ENCODE results near the gene GYPE.
"Not testable (repeated sequence)": the region's sequence is repeated elsewhere in the genome, so short reads cannot be mapped to it uniquely, and the experiment has no call there.

GYPE gene

GRCh38 chr4:143870523-143871268, 34.7 kb downstream of the GYPE start:
- DNase-seq (ENCODE audit: low spot score), result not testable (repeated sequence)

GRCh38 chr4:143869925-143870324, 35.4 kb downstream of the GYPE start:
- DNase-seq (ENCODE audit: low spot score), result not testable (repeated sequence)

- not testable (repeated sequence) for DNase-seq (ENCODE audit: low spot score)
These were observed 42.6 kb downstream of the GYPE start for GRCh38 chr4:143862716-143863115.

GRCh38 chr4:143858456-143858855, 46.9 kb downstream of the GYPE start:
- no peak for DNase-seq (ENCODE audit: low spot score)

GRCh38 chr4:143857391-143858336, 47.7 kb downstream of the GYPE start:
- DNase-seq (ENCODE audit: low spot score), result not testable (repeated sequence)

GRCh38 chr4:143856017-143856557, 49.3 kb downstream of the GYPE start:
- DNase-seq (ENCODE audit: low spot score), result not testable (repeated sequence)

- DNase-seq (ENCODE audit: low spot score), result not testable (repeated sequence)
These were observed 50.7 kb downstream of the GYPE start for GRCh38 chr4:143854645-143855044.

GRCh38 chr4:143849296-143849695, 56.1 kb downstream of the GYPE start:
- DNase-seq (ENCODE audit: low spot score), result not testable (repeated sequence)

- not testable (repeated sequence) for DNase-seq (ENCODE audit: low spot score)
These were observed 61.9 kb downstream of the GYPE start for GRCh38 chr4:143843506-143843832.

- not testable (repeated sequence) for DNase-seq (ENCODE audit: low spot score)
These were observed 62.5 kb downstream of the GYPE start for GRCh38 chr4:143842624-143843505.

GRCh38 chr4:143839413-143839812, 65.9 kb downstream of the GYPE start:
- not testable (repeated sequence) for DNase-seq (ENCODE audit: low spot score)

GRCh38 chr4:143834196-143834595, 71.2 kb downstream of the GYPE start:
- DNase-seq (ENCODE audit: low spot score), result not testable (repeated sequence)

GRCh38 chr4:143833676-143834075, 71.7 kb downstream of the GYPE start:
- DNase-seq (ENCODE audit: low spot score), result not testable (repeated sequence)

GRCh38 chr4:143830576-143830975, 74.8 kb downstream of the GYPE start:
- not testable (repeated sequence) for DNase-seq (ENCODE audit: low spot score)

GRCh38 chr4:143829239-143829620, 76.1 kb downstream of the GYPE start:
- not testable (repeated sequence) for DNase-seq (ENCODE audit: low spot score)
